ENCODE measurements around the gene MED27.
A peak's percentile ranks its signal among the peaks of the same experiment; 100 is the strongest.

MED27 gene

DNA sequence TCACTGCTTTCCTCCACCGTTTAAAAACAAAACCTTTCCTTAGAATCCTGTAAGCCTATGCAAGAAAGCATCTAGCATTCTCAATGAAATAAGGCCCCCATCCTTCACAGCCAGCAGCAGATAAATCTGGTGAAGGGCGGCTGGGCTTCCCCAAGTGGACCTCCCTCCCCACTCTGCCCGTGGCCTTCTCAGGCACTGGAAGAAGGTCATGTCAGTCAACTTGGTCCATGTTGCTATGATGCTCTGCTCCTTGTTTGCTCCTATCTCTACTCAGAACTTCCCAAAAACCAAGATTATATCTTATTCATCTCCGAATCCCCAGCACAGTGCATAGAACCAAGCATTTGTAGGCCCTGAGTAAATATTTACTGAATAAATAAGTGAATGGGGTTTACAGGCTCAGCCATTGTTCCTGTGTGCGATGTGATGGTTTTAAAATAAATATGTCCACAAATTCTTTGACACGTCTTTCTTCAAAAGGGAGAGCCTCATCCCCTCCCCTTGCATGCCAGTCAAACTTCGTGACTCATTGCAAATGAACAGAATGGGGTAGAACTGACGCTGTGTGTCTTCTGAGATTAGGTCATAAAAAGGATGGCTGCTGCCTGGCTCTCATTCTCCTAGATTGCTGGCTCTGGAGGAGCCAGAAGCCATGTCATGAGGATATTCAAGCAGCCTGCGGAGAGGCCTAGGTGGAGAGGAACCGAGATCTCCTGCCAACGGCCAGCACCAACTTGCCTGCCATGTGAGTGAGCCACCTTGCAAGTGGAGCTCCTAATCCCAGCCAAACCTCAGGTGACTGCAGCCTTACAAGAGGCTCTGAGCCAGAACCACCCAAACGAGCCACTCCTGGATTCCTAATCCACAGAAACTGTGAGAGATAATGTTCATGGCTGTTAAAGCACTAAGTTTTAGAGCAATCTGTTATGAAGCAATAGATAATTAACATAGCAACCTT is 70.5 kb downstream of the MED27 start:
- DNase-seq (ENCODE audit: low read depth, low spot score), result no peak
- no peak for TF ChIP-seq CTCF (IDR thresholded peaks at IDR 0.05; ENCODE audit: low read depth, low read length)
- no peak overlapping the region for H3K4me3 ChIP-seq (ENCODE audit: low read depth, low read length)
- in situ Hi-C loops (cut with HindIII; ENCODE audit: low sequenced_read_pairs), result no loop called here

- in situ Hi-C loops (cut with HindIII; ENCODE audit: low sequenced_read_pairs), result no loop called here
- no peak for TF ChIP-seq CTCF (IDR thresholded peaks at IDR 0.05; ENCODE audit: low read depth, low read length)
- peak; percentile 30 for DNase-seq (ENCODE audit: low read depth, low spot score)
These were observed 71.4 kb downstream of the MED27 start for GRCh38 chr9:132008184-132008803.

GRCh38 chr9:132007371-132008025 is 72.2 kb downstream of the MED27 start:
- no peak for TF ChIP-seq CTCF (IDR thresholded peaks at IDR 0.05; ENCODE audit: low read depth, low read length)
- no peak for DNase-seq (ENCODE audit: low read depth, low spot score)
- in situ Hi-C loops (cut with HindIII; ENCODE audit: low sequenced_read_pairs), result no loop called here
- H3K4me3 ChIP-seq (ENCODE audit: low read depth, low read length), result no peak overlapping the region

More at GRCh38 chr9:132008184-132008803, 71.4 kb downstream of the MED27 start:
- H3K4me3 ChIP-seq (ENCODE audit: low read depth, low read length), result no peak overlapping the region

DNA sequence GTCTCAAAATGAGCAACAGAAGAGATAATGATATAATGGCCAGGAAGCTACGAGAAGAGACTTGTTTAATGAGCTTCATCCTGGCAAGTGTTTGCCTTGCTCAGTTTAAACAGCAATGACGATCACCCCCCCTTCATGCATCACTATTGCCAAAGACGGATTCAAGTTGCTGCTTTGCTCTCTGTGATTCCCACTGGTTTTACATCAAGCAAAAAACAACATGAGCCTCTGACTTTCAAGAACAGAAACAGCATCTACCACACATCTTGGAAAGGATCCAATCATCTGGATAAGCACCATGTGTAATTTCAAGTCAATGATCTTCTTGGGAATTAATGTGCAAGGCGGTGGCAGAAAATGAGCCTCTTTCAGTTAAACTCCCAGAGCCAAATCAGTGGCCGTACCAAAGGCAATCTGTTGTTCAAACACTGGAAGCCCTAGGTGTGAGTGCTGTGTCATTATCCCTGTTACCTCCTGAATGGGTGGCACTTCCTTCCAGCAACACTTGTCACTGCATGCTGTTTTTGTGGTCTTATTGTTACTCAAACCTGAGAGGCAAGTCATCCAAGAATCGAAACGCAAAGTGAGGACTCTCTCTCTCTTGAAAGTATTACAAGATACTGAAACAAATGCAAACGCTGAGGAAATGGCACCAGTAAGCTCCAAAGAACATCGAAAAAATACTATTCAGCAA is 72.8 kb downstream of the MED27 start:
- no peak for TF ChIP-seq CTCF (IDR thresholded peaks at IDR 0.05; ENCODE audit: low read depth, low read length)
- in situ Hi-C loops (cut with HindIII; ENCODE audit: low sequenced_read_pairs), result no loop called here
- peak; percentile 75 for DNase-seq (ENCODE audit: low read depth, low spot score)
- H3K4me3 ChIP-seq (ENCODE audit: low read depth, low read length), result no peak overlapping the region

- no peak for TF ChIP-seq CTCF (IDR thresholded peaks at IDR 0.05; ENCODE audit: low read depth, low read length)
- H3K4me3 ChIP-seq (ENCODE audit: low read depth, low read length), result no peak overlapping the region
- no peak for DNase-seq (ENCODE audit: low read depth, low spot score)
- in situ Hi-C loops (cut with HindIII; ENCODE audit: low sequenced_read_pairs), result no loop called here
These were observed 73.8 kb downstream of the MED27 start for GRCh38 chr9:132005899-132006298.

DNA sequence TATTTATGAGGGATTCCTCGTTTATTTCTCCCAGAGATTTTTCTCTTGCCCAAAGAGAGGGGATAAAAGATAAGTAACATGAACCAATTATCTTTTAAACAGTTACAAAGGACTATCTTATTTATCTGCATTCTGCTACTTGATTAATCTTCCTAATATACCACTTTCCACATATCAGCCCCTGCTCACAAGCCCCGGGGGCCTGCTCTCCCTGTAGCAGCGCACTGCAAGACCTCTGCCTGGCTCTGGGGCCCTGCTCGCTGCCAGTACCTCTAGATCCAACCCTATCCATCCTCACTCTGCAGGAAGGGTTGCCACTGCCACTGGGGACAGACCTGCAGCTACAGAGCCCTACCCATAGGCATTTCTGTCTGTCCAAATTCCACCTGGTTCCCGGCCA is 75.3 kb downstream of the MED27 start:
- no peak overlapping the region for H3K4me3 ChIP-seq (ENCODE audit: low read depth, low read length)
- no peak for TF ChIP-seq CTCF (IDR thresholded peaks at IDR 0.05; ENCODE audit: low read depth, low read length)
- no peak for DNase-seq (ENCODE audit: low read depth, low spot score)
- in situ Hi-C loops (cut with HindIII; ENCODE audit: low sequenced_read_pairs), result no loop called here
